ENCODE data around the gene NISCH.

Gene NISCH

GRCh38 chr3:52541050-52541449, 85.6 kb downstream of the NISCH start:
- no peak for DNase-seq (ENCODE audit: low spot score)

Data from cerebellar cortex (tissue), 1 donor.